22Rv1 (cell line): Measurements from ENCODE around the gene PLD1.

Source experiments
- CTCF ChIP-seq: fragments of 450-650 bp; IDR thresholded peaks from 2 replicates; pipeline ENCODE4 v1.5.1; 2017; ENCODE audit warnings: mild to moderate bottlenecking
- ZFX ChIP-seq: fragments of 450-650 bp; IDR thresholded peaks from 2 replicates; pipeline ENCODE4 v1.6.1; 2017; ENCODE audit warnings: antibody characterized with exemption, borderline replicate concordance

DNA sequence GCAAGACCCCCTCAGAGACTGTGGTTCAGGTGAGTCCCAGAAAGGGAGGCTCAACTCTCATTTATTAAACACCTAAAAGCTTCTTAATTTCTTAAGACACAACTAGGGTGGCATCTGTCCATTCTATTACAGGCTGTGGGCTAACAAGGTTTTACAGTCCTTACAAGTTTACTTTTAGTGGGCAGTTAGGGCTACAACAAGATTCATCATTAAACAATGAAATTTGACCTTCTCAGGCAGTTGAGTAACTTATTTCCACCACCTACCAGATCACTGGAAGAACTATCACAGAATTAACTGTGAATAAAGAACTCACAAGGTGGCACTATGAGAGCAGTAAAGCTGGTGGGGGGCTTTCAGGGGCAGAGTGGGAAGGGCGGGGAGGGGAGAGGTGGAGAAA lies 132.6 kb downstream of the PLD1 start:
- no peak for TF ChIP-seq CTCF
- no peak for TF ChIP-seq ZFX
